ENCODE data around the gene CD8A.
"Not testable (repeated sequence)": the region's sequence is repeated elsewhere in the genome, so short reads cannot be mapped to it uniquely, and the experiment has no call there.

The CD8A gene

DNA sequence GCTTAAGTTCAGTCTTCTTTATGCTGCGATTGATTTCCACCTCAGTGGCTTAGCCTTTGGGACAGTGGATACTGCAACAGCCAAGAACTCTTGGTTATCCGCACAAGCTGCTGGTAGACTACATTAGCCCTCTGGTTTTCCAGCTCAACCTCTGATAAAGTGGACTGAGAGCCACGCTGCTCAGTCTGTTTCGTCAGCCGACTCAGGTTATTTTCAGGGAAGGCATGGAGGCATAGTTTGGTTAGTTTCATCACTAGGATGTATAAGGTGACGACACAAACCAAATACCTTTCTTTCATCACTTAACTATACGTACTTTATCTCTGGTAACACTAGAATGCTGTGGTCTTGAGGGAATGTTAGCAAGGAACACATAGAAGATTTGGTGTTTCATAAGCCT lies 14.2 kb downstream of the CD8A start:
- DNase-seq (ENCODE audit: low read depth): no peak

GRCh38 chr2:86775338-86775737 lies 15.4 kb downstream of the CD8A start:
- no peak for DNase-seq (ENCODE audit: low read depth)

DNA sequence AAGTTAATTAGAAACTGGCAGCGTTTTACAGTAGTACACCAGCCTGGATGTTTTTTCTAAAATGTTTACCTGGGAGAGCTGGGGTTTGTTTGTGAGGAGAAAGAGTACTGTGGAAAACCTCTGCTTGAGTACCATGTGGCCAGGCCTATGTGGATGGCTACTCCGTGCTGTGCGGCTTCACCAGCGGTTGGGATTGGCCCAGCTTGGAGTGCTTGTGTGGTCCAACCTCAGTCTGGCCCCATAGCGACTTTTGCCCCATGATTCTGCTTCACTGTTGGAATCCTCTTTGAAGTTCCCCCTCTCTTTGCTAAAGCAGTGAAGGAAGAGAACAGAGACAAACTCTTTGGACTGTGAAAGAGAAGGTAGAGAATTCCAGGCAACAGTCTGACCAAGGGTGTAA lies 15.9 kb downstream of the CD8A start:
- DNase-seq (ENCODE audit: low read depth): no peak

DNA sequence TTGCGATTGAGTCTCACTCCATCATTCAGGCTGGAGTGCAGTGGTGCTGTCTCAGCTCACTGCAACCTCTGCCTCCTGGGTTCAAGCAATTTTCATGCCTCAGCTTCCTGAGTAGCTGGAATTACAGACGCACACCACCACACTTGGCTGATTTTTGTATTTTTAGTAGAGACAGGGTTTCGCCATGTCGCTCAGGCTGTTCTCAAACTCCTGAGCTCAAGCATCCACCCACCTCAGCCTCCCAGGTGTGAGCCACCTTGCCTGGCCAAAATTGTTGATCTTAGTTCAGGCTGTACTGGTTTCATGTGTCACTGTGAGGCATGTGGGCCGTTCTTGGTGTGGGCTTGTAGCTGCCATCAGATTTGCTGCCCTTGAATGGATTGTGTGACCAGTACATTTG lies 18.1 kb downstream of the CD8A start:
- no peak for DNase-seq (ENCODE audit: low read depth)

DNA sequence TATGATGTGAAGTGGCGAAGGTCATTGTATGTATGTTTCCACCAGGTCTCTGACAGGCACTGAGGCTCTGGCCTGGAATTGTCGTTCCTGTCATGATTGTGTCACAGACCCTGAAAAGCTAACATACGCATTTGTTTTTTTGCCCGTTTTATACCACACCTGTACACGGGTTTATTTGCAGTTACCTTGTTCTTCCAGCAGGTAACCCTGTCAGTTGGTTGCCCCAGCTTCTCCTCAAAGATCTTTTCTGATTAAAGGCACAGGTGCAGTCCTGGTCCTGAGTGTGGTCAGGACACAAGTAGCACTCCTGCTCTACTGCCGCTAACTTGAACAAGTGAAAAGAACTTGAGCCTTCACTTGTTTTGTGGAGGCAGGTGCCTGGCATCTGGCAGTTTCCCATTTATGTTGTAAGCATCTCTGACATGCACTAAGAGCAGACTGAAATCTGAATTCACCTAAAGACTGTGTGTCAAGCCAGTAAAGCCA lies 19.9 kb downstream of the CD8A start:
- no peak for DNase-seq (ENCODE audit: low read depth)

GRCh38 chr2:86769838-86770237 lies 20.9 kb downstream of the CD8A start:
- no peak for DNase-seq (ENCODE audit: low read depth)

DNA sequence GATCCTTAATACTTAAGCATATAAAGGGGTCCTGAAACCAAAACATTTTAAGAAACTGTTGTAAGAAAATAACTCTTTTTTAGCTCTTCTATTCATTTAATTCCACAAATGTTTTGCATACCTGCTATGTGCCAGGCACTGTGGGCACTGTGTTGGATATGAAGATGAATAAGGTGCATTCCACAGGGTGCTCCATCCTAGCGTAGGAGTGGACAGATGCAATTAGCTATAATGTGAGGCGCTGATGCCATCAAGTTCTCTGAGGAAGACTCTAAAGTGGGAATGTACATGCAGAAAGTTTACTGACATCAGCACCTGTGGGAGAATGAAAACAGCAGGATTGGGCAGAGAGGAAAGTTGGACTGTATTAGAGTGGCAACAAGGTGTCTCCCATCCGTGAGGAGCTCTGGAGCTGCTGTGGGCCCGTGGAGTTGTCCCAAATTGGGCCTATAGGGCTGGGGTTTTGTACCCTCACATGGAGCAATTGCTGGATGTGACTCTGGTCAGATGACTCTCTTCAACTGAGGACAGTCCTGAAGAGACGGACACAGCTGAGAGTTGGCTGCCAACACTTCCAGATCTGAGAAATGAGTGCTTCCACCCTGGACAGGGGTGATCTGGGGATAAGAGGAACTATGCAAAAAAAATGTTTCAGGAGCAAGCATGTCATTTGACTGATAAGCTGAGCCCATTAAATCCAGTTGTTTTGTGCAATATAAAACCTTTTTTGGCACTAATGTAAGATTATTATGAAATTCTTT lies 22.3 kb downstream of the CD8A start:
- DNase-seq (ENCODE audit: low read depth): no peak

GRCh38 chr2:86765310-86765695 lies 25.4 kb downstream of the CD8A start:
- no peak for DNase-seq (ENCODE audit: low read depth)

DNA sequence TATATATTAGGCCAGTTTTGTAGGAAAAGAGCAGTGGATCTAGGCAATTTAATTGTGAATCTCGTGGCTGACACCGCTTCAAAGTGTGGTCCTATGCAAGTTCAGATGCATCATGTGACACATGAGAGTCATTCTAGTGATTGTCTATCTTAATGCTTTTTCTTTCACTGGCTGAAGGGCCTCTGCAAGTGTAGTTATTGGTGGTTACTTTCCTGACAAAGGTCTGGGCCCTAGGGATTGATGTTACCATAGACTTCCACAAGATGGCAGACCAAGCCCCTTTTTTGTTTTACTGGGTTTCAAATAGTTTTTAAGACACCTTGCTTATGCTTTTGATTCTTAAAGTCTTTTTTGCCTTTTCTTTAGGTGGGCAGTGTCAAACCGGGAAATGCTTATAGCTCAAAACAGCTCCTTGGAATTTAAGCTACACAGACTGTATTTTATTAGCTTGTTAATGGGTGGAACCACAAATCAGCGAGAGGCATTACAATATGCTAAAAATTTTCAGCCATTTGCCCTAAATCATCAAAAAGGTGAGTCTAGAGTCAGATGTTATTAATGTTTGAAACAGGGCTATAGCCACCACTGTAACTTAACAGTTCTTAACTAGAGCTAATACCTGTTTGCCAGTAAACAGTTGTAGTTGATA lies 25.9 kb downstream of the CD8A start:
- DNase-seq (ENCODE audit: low read depth): peak; percentile 12

- no peak for DNase-seq (ENCODE audit: low read depth)
These were observed 30.3 kb downstream of the CD8A start for GRCh38 chr2:86760371-86760770.

GRCh38 chr2:86758405-86758804 lies 32.3 kb downstream of the CD8A start:
- DNase-seq (ENCODE audit: low read depth): no peak

DNA sequence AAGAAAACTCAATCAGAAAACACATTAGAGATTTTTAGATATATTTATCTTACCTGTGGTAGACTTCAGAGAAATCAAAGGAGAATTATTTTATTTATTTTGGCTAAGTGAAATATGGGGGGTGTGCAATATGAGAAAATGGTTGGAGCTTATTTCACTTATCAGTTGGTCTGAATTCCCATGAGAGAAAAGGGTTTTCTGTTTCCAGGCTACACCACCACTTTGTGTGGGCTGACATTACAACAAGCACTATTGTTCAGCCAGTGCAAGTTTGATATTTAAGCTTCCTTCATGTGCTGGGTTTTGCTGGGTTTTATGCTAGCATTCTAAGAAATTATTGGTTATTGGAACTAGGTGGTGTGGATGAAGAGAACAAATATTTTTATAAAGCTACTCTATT lies 37.1 kb downstream of the CD8A start:
- DNase-seq (ENCODE audit: low read depth): no peak

DNA sequence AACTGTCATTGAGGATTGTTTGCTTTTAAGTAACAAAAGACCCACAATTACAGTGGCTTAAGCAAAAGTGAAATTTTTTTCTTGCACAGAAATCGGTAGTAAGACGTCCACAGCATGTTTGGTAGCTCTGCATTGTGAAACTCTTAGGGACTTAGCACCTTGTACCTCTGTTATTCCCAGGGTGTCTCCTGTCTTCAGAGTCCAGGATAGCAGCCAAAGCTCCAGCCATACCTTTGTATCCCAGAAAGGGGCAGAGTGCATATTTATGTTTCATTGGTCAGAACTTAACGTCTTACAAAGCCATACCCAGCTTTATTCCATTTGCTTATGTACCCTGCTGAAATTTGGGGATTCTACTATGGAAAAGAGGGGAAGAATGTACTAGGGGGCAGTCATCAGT lies 37.8 kb downstream of the CD8A start:
- DNase-seq (ENCODE audit: low read depth): no peak

GRCh38 chr2:86751778-86752177 lies 38.9 kb downstream of the CD8A start:
- DNase-seq (ENCODE audit: low read depth): no peak

DNA sequence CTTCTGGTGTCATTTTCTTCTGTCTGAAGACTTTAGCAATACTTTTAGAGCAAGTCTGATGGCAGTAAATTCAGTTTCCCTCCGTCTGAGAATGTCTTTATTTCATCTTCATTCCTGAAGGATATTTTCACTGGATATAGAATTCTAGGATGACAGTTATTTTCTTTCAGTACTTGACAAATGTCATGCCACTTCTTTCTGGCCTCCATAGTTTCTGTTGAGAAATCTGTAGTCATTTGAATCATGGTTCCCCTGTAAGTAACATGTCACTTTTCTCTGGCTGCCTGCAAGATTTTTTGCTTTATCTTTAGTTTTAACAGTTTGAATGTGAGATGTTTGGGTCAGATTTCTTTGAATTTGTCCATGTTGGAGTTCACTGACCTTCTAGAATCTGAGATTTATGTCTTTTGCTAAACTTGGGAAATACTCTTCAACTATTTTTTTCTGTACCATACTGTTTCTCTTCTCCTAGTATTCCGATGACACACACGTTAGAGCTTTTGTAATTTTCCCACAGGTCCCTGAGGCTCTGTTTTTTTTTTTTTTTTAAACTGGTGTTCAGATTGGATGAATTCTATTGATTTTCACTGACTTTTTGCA lies 40.4 kb downstream of the CD8A start:
- no peak for DNase-seq (ENCODE audit: low read depth)

DNA sequence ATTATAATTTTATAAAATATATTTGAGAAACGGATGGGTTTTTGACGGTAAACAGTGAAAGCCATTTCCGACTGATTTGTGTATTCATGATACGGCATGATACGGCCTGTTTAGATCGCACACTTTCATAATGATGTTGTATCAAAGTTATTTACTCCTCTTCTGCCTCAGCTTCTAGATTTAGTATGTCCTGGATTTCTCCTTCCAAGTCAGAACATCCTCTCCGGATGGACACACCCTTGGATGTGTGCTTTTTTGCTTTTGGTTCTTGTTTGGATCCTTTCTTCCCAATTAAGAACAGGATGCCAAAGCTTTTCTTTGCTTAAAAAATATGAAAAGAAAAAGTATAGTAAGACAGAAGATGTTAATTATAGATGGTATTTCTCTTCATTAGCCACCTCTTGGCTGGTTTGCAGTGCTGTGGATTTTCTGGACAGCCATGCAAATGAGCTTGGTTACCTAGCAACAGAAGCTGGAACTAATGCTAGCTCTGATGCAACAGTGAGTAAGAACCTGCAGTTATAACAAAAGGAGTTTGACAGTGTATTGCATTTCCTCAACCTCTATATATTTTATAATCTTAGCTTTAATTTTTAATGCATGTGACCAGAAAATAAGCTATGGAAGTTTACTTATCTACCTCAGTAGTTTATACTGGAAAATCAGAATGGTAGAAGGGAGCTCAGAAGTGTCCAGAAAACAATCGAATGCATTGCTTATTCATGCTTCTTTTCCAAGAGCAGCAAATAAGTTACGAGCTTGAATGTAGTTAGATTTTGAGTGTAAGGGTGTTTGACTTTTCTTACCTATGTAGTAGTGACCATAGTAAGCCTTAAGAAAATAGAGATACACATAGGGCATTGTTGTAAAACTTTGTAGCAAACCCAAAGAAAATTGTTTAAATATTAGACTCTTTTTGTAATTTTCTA lies 42.7 kb downstream of the CD8A start:
- peak; percentile 76 for DNase-seq (ENCODE audit: low read depth)

DNA sequence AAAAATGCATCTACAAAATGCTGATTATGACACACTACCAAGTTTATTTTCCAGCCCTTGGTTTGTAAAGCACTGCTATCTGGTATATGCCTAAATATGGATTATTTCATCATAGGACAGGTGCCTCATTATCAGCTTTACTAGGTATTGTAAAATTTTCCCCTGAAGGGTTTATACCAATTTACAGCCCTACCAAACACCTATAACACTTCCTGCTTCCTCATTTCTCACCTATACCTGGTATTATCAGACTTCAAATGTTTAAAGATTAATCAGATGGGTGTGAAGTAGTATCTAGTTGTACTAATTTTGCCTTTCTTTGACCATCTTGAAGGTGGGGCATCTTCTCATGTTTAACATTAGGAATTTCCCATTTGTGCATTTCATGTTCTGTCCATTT lies 43.8 kb downstream of the CD8A start:
- DNase-seq (ENCODE audit: low read depth): no peak

DNA sequence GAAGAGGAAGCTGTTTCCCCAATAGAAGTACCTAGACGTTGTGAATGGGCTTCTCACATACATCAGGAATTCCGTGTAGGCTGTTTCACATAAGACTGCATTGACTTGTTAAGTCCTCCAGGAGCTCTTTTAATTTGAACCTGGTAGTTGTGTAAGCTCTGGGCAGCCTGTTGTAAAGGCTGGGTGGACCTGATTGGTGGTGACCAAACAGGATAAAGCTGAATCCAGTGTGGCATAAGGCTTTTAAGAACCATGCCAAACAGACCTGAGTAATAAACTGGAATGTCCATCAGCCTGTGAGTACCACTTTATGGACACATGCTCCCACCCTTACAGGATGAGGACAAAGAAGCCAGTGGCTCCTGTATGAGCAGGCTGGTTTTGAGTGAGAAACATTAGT lies 46.6 kb downstream of the CD8A start:
- no peak for DNase-seq (ENCODE audit: low read depth)

DNA sequence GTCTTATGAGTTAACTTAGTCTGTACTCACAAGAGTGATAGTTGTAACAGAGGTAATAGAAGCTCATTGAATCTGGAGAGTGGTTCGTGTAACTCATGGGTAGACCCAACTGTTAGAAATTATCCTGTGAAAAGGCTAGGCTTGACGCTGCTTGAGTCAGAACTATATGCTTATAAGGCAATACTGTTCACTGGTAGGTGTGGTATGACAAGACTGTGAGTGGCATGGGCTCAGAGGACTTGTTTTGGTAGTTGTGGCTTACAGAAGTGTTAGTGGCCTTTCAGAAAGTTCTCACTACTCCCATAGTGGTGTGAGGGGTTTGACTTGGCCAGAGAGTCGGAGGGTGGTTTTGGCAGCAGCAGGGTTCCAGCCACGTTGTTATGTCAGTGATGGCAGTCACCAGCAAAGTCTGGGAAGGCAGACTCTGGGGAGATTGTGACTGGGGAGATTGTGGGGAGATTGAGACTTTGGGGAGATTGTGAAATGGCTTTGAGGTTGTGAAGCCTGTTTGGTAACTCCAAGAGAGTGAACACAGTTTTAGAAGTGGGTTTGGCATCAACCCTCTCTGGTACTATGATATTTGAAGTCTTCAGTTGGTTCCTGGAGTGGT lies 48.7 kb downstream of the CD8A start:
- DNase-seq (ENCODE audit: low read depth): not testable (repeated sequence)

GRCh38 chr2:86739889-86740288 lies 50.8 kb downstream of the CD8A start:
- DNase-seq (ENCODE audit: low read depth): not testable (repeated sequence)

- not testable (repeated sequence) for DNase-seq (ENCODE audit: low read depth)
These were observed 51.2 kb downstream of the CD8A start for GRCh38 chr2:86739485-86739884.

GRCh38 chr2:86734896-86735295 lies 55.8 kb downstream of the CD8A start:
- not testable (repeated sequence) for DNase-seq (ENCODE audit: low read depth)

Measured in GM04504 (cell line).